MM.1S (cell line): ENCODE data around the gene MMRN2.
"Not testable (repeated sequence)": the region's sequence is repeated elsewhere in the genome, so short reads cannot be mapped to it uniquely, and the experiment has no call there.

Experiments
- DNase-seq: peaks from one replicate; pipeline ENCODE4 v3.0.0-alpha.2; 2015
- H2AFZ ChIP-seq: fragments of 300-600 bp; sonication (generic); 2 replicates; pipeline ENCODE4 v1.6.0; 2016; ENCODE audit warnings: antibody characterized with exemption, low read length
- H3F3A ChIP-seq: fragments of 300-600 bp; sonication (generic); 2 replicates; pipeline ENCODE4 v1.6.1; 2016; ENCODE audit warnings: mild to moderate bottlenecking, antibody characterized with exemption, low read length, moderate library complexity, mixed read lengths; ENCODE audit not compliant: insufficient read depth
- H3K27ac ChIP-seq: fragments of 300-600 bp; sonication (generic); 2 replicates; pipeline ENCODE4 v1.5.1; 2016; ENCODE audit warnings: mild to moderate bottlenecking, low read length
- H3K27me3 ChIP-seq: fragments of 300-600 bp; sonication (generic); replicated peaks from 2 replicates; pipeline ENCODE4 v1.6.0; 2016; ENCODE audit warnings: low read length; ENCODE audit not compliant: insufficient read depth
- H3K36me3 ChIP-seq: fragments of 300-600 bp; sonication (generic); replicated peaks from 2 replicates; pipeline ENCODE4 v1.6.1; 2016; ENCODE audit warnings: mild to moderate bottlenecking, low read length, mixed read lengths; ENCODE audit not compliant: insufficient read depth
- H3K4me1 ChIP-seq: fragments of 300-600 bp; sonication (generic); 2 replicates; pipeline ENCODE4 v1.6.1; 2016; ENCODE audit warnings: low read length, mixed read lengths
- H3K4me2 ChIP-seq: fragments of 300-600 bp; sonication (generic); 2 replicates; pipeline ENCODE4 v1.6.0; 2016; ENCODE audit warnings: low read depth, low read length
- H3K4me3 ChIP-seq: fragments of 300-600 bp; sonication (generic); 2 replicates; pipeline ENCODE4 v1.5.1; 2016; ENCODE audit warnings: low read length, mixed read lengths
- H3K79me2 ChIP-seq: fragments of 300-600 bp; sonication (generic); 2 replicates; pipeline ENCODE4 v1.6.1; 2016; ENCODE audit warnings: mixed run types, low read length, mixed read lengths
- H3K9ac ChIP-seq: fragments of 300-600 bp; sonication (generic); 2 replicates; pipeline ENCODE4 v1.6.1; 2016; ENCODE audit warnings: low read length, mixed read lengths
- H3K9me2 ChIP-seq: fragments of 300-600 bp; sonication (generic); replicated peaks from 2 replicates; pipeline ENCODE4 v1.6.1; 2016; ENCODE audit warnings: mild to moderate bottlenecking, low read length, mixed read lengths; ENCODE audit not compliant: insufficient read depth
- H3K9me3 ChIP-seq: fragments of 300-600 bp; sonication (generic); replicated peaks from 2 replicates; pipeline ENCODE4 v1.6.1; 2016; ENCODE audit warnings: mild to moderate bottlenecking, low read length, mixed read lengths; ENCODE audit not compliant: insufficient read depth
- H4K20me1 ChIP-seq: fragments of 300-600 bp; sonication (generic); 2 replicates; pipeline ENCODE4 v1.6.1; 2016; ENCODE audit warnings: mild to moderate bottlenecking, low read length, moderate library complexity, mixed read lengths; ENCODE audit not compliant: insufficient read depth
- EZH2 ChIP-seq: fragments of 300-600 bp; sonication (generic); optimal IDR thresholded peaks from 2 replicates; pipeline ENCODE3; 2017; ENCODE audit warnings: low read depth, mild to moderate bottlenecking, antibody characterized with exemption, low read length, mixed read lengths
- EZH2phosphoT487 ChIP-seq: fragments of 300-600 bp; sonication (generic); IDR thresholded peaks from 2 replicates; pipeline ENCODE4 v1.6.1; 2018; ENCODE audit warnings: antibody characterized with exemption, low read length
- TF ChIP-seq, protein P1 (sequence below): fragments of 300-600 bp; sonication (generic); IDR thresholded peaks from 2 replicates; pipeline ENCODE4 v1.5.1; 2016; ENCODE audit warnings: antibody characterized with exemption, low read length, mixed read lengths

Gene MMRN2

DNA sequence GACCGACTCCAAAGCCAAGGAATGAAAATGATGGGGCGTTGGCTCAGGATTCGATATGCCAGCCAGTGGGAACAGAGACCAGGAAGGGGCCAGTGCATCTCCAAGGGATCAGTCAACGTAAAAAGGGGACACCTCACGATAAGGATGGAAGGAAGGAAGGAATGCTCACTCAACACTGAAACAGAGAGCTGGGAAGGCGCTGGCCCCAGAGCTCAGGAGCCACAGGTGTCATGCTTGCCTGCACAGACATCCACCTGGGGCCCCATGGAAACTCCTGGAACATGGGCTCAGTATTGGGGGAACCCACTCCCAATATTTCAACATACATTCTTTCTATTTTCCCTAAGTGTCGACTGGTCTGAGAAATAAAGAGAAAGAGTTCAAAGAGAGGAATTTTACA, 5.3 kb downstream of the MMRN2 start:
- Histone ChIP-seq H3K4me2 (no peak overlapping the region), H4K20me1 (no peaks in the 10 kb centered on the region)

DNA sequence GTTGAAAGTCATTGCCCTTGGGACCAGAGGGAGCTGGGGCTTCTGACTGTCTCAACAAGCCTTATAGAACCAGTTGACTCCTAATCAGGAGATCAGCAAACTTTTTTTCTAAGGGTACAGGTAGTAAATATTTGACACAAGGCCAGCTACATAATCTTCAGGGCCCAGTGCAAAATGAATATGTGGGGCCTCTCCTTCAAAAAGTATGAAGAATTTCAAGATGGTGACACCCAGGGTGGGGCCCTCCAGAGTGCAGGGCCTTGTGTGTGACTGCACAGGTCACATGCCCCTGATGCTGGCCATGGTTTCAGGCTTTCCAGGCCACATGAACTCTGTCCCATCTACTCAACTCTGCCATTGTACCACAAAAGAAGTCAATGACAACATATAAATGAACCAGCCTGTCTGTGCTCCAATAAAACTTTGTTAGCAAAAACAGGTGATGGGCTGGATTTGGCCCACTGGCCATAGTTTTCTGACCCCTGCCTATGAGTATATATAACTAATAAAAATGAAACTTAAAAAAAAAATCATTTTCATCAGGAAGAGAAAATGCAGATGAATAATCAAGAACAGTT, 6.1 kb downstream of the MMRN2 start:
- no peaks in the 10 kb centered on the region for H3K36me3 ChIP-seq
- TF ChIP-seq, protein P1, sequence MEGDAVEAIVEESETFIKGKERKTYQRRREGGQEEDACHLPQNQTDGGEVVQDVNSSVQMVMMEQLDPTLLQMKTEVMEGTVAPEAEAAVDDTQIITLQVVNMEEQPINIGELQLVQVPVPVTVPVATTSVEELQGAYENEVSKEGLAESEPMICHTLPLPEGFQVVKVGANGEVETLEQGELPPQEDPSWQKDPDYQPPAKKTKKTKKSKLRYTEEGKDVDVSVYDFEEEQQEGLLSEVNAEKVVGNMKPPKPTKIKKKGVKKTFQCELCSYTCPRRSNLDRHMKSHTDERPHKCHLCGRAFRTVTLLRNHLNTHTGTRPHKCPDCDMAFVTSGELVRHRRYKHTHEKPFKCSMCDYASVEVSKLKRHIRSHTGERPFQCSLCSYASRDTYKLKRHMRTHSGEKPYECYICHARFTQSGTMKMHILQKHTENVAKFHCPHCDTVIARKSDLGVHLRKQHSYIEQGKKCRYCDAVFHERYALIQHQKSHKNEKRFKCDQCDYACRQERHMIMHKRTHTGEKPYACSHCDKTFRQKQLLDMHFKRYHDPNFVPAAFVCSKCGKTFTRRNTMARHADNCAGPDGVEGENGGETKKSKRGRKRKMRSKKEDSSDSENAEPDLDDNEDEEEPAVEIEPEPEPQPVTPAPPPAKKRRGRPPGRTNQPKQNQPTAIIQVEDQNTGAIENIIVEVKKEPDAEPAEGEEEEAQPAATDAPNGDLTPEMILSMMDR, result no peak
- no peak for TF ChIP-seq EZH2phosphoT487
- no peak for TF ChIP-seq EZH2
- no peak overlapping the region for H3K4me3 ChIP-seq

More for the DNA sequence above, 5.3 kb downstream of the MMRN2 start:
- Histone ChIP-seq H3K9me3 (no peaks in the 10 kb centered on the region), H3K27me3 (no peaks in the 10 kb centered on the region), H3F3A (no peaks in the 10 kb centered on the region), H3K79me2 (no peaks in the 10 kb centered on the region), H2AFZ (no peak overlapping the region), H3K27ac (no peak overlapping the region), H3K9ac (no peak overlapping the region), H3K36me3 (no peaks in the 10 kb centered on the region), H3K9me2 (no peaks in the 10 kb centered on the region), H3K4me3 (no peak overlapping the region), H3K4me1 (no peaks in the 10 kb centered on the region)
- TF ChIP-seq EZH2phosphoT487 (no peak), EZH2 (no peak)
- TF ChIP-seq, protein P1, result no peak
- no peak for DNase-seq

DNA sequence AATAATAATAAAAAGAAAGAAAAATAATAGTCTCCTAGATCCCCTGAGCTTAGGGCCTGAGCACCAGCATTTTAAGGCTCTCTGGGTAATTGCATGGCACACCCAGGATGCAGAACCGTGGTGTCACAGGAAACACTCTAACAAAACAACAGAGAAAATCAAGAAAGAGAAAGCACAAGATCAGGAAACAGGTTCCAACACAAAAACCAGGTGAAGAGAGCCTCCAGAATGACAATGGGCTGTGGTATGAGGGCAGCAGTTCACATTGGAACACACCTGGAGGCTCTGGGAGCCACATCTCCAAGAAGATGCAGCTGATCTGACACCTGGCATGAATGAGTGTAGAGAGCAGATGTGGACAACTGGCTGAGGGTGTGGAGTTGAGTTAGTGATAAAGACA, 7.1 kb downstream of the MMRN2 start:
- no peaks in the 10 kb centered on the region for H3K79me2 ChIP-seq
- H3K27me3 ChIP-seq, result no peaks in the 10 kb centered on the region
- no peak overlapping the region for H3K9ac ChIP-seq
- no peak overlapping the region for H3K4me2 ChIP-seq
- H3F3A ChIP-seq, result no peaks in the 10 kb centered on the region
- no peaks in the 10 kb centered on the region for H4K20me1 ChIP-seq
- H3K4me1 ChIP-seq, result no peaks in the 10 kb centered on the region
- no peaks in the 10 kb centered on the region for H3K9me2 ChIP-seq
- H3K27ac ChIP-seq, result no peak overlapping the region
- H2AFZ ChIP-seq, result no peak overlapping the region
- H3K36me3 ChIP-seq, result no peaks in the 10 kb centered on the region
- TF ChIP-seq, protein P1, result no peak
- TF ChIP-seq EZH2phosphoT487 (no peak), EZH2 (no peak)
- H3K9me3 ChIP-seq, result no peaks in the 10 kb centered on the region
- H3K4me3 ChIP-seq, result no peak overlapping the region
- no peak for DNase-seq

More for the DNA sequence above, 6.1 kb downstream of the MMRN2 start:
- no peak for DNase-seq
- Histone ChIP-seq H3K4me1 (no peaks in the 10 kb centered on the region), H2AFZ (no peak overlapping the region), H3K9ac (no peak overlapping the region), H3F3A (no peaks in the 10 kb centered on the region), H3K4me2 (no peak overlapping the region), H3K27me3 (no peaks in the 10 kb centered on the region), H4K20me1 (no peaks in the 10 kb centered on the region), H3K79me2 (no peaks in the 10 kb centered on the region), H3K9me3 (no peaks in the 10 kb centered on the region), H3K9me2 (no peaks in the 10 kb centered on the region), H3K27ac (no peak overlapping the region)

DNA sequence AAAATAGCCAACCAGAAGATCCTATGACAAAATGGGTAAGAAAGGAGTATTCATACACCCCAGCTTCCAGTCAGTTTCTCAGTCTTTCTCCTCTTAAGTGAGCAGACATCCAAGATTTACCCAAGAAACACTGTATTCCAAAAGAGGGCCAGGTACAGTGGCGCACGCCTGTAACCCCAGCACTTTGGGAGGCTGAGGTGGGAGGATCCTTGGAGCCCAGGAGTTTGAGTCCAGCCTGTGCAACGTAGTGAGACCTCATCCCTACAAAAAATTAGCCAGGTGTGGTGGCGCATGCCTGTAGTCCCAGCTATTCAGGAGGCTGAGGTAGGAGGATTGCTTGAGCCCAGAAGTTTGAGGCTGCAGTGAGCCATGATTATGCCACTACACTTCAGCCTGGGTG, 9.6 kb downstream of the MMRN2 start:
- H3K79me2 ChIP-seq, H3K4me1 ChIP-seq, DNase-seq, H3F3A ChIP-seq, H4K20me1 ChIP-seq, H3K4me2 ChIP-seq, H3K9me3 ChIP-seq, H3K9ac ChIP-seq, H3K9me2 ChIP-seq, H2AFZ ChIP-seq, H3K27me3 ChIP-seq, H3K27ac ChIP-seq, H3K36me3 ChIP-seq, H3K4me3 ChIP-seq: not testable (repeated sequence)
